C4-2B (cell line): ENCODE results near the gene HSD17B8.

Experiments
- ZFX ChIP-seq: fragments of 450-650 bp; IDR thresholded peaks from 2 replicates; pipeline ENCODE4 v1.6.1; 2017
- TF ChIP-seq, protein P1 (sequence below): fragments of 450-650 bp; conservative IDR thresholded peaks from 2 replicates; pipeline ENCODE4 v1.5.1; 2017; ENCODE audit warnings: mild to moderate bottlenecking

DNA sequence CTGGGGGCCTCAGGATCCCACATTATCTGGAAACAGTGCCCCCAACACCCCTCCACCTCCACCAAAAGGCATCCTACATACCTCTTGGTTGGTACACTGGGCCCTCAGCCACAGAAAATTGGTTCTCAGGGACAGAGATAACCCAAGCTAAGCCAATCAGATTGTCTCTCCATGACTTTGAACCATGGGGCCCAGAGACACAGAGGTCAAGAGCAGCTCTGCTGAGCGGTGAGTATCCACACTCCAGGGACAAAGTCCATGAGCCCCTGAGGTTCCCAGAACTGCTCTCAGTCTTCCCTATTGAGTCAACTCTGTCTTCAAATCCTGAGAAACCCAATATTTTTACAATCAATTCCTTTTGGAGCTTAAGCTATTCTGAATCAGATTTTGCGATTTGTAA is 47.5 kb upstream of the HSD17B8 start:
- TF ChIP-seq, protein P1, sequence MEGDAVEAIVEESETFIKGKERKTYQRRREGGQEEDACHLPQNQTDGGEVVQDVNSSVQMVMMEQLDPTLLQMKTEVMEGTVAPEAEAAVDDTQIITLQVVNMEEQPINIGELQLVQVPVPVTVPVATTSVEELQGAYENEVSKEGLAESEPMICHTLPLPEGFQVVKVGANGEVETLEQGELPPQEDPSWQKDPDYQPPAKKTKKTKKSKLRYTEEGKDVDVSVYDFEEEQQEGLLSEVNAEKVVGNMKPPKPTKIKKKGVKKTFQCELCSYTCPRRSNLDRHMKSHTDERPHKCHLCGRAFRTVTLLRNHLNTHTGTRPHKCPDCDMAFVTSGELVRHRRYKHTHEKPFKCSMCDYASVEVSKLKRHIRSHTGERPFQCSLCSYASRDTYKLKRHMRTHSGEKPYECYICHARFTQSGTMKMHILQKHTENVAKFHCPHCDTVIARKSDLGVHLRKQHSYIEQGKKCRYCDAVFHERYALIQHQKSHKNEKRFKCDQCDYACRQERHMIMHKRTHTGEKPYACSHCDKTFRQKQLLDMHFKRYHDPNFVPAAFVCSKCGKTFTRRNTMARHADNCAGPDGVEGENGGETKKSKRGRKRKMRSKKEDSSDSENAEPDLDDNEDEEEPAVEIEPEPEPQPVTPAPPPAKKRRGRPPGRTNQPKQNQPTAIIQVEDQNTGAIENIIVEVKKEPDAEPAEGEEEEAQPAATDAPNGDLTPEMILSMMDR = no peak
- no peak for TF ChIP-seq ZFX
